DND-41 (cell line): Measurements from ENCODE around the gene DNER.

Experiments
- ATAC-seq: fragments of 200-7000 bp; cut with Tn5 transposase; 3 replicates; pipeline ENCODE4 v1.9.1; 2021; ENCODE audit warnings: low read depth; ENCODE audit not compliant: insufficient read depth
- DNase-seq: peaks from one replicate; pipeline ENCODE4 v3.0.0-alpha.2; 2020
- H2AFZ ChIP-seq: 2 replicates; pipeline ENCODE4 v1.6.0; 2012; ENCODE audit warnings: low read depth, low read length
- H3K27ac ChIP-seq: 2 replicates; pipeline ENCODE4 v1.5.1; 2012; ENCODE audit warnings: low read length, inconsistent platforms
- H3K27me3 ChIP-seq: fragments of 200-600 bp; sonication (generic); 2 replicates; pipeline ENCODE4 v1.6.0; 2012; ENCODE audit warnings: low read length, mild to moderate bottlenecking, inconsistent platforms; ENCODE audit not compliant: insufficient read depth, poor library complexity
- H3K36me3 ChIP-seq: 2 replicates; pipeline ENCODE4 v1.5.1; 2012; ENCODE audit warnings: low read length, inconsistent platforms; ENCODE audit not compliant: insufficient read depth
- H3K4me1 ChIP-seq: 2 replicates; pipeline ENCODE4 v1.5.1; 2012; ENCODE audit warnings: mild to moderate bottlenecking, low read length; ENCODE audit not compliant: insufficient read depth
- H3K4me2 ChIP-seq: 2 replicates; pipeline ENCODE4 v1.6.0; 2012; ENCODE audit warnings: mild to moderate bottlenecking, moderate library complexity, low read length, inconsistent platforms; ENCODE audit not compliant: insufficient read depth
- H3K4me3 ChIP-seq, 2 experiments: fragments of 200-600 bp in 1 of 2; shearing (Covaris generic) in 1 of 2; 2 replicates each; pipeline ENCODE4 v1.5.1; 2012 to 2016; ENCODE audit warnings: inconsistent platforms in 2 of 2, low read length in 2 of 2, mild to moderate bottlenecking in 2 of 2, low read depth in 1 of 2, moderate library complexity in 1 of 2
- H3K79me2 ChIP-seq: 2 replicates; pipeline ENCODE4 v1.6.0; 2012; ENCODE audit warnings: low read length, inconsistent platforms; ENCODE audit not compliant: insufficient read depth
- H3K9ac ChIP-seq: 2 replicates; pipeline ENCODE4 v1.6.0; 2012; ENCODE audit warnings: low read depth, mild to moderate bottlenecking, inconsistent platforms, low read length, moderate library complexity
- H3K9me3 ChIP-seq: 2 replicates; pipeline ENCODE4 v1.5.1; 2012; ENCODE audit warnings: low read length, moderate library complexity, mild to moderate bottlenecking, inconsistent platforms; ENCODE audit not compliant: insufficient read depth, severe bottlenecking
- H4K20me1 ChIP-seq: 2 replicates; pipeline ENCODE4 v1.6.0; 2012; ENCODE audit warnings: low read length; ENCODE audit not compliant: insufficient read depth
- CTCF ChIP-seq: IDR thresholded peaks from 2 replicates; pipeline ENCODE4 v1.5.1; 2012; ENCODE audit warnings: borderline replicate concordance, low read length, moderate library complexity, mild to moderate bottlenecking; ENCODE audit not compliant: poor library complexity, severe bottlenecking; ENCODE audit errors: extremely low read depth
- EZH2 ChIP-seq: IDR thresholded peaks from 3 replicates; pipeline ENCODE4 v1.6.1; 2012; ENCODE audit warnings: borderline replicate concordance, low read depth, mild to moderate bottlenecking, moderate library complexity, low read length, inconsistent platforms; ENCODE audit not compliant: severe bottlenecking

The DNER gene

DNA sequence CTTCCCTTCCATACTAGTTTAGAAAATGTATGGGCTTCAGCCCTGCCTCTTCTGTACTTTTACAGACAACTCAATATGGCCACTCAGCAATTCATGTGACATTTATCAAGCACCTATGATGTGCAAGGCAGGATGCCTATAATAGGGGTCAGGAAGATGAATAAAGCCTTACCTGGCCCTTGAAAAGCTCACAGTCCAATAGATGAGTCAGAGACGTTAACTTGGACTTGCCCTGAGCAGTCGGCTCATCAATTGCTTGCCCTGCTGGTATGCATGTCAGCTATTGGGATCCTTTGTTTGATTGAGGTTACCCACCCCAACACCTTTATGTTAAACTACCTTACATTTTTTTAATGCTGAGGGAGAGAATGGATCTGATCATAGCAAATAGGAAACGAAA lies 116.1 kb downstream of the DNER start:
- Histone ChIP-seq H3K4me2 (no peak overlapping the region), H3K27ac (no peak overlapping the region), H3K27me3 (peaks cover 3% of the 10 kb centered on the region), H2AFZ (no peak overlapping the region), H3K4me1 (no peaks in the 10 kb centered on the region), H3K4me3 (no peak overlapping the region), H3K36me3 (no peaks in the 10 kb centered on the region), H3K9me3 (no peaks in the 10 kb centered on the region), H4K20me1 (no peaks in the 10 kb centered on the region), H3K9ac (no peak overlapping the region), H3K79me2 (no peaks in the 10 kb centered on the region)
- ATAC-seq: no peak
- TF ChIP-seq CTCF (no peak), EZH2 (no peak)
- no peak for DNase-seq

GRCh38 chr2:229596796-229597195 lies 117.6 kb downstream of the DNER start:
- Histone ChIP-seq H2AFZ (no peak overlapping the region), H3K79me2 (no peaks in the 10 kb centered on the region), H3K4me1 (no peaks in the 10 kb centered on the region), H3K9ac (no peak overlapping the region), H3K36me3 (no peaks in the 10 kb centered on the region), H3K9me3 (no peaks in the 10 kb centered on the region), H3K27me3 (peaks cover 3% of the 10 kb centered on the region), H3K4me3 (no peak overlapping the region), H3K4me2 (no peak overlapping the region), H3K27ac (no peak overlapping the region), H4K20me1 (no peaks in the 10 kb centered on the region)
- no peak for DNase-seq
- TF ChIP-seq CTCF (no peak), EZH2 (no peak)
- no peak for ATAC-seq

DNA sequence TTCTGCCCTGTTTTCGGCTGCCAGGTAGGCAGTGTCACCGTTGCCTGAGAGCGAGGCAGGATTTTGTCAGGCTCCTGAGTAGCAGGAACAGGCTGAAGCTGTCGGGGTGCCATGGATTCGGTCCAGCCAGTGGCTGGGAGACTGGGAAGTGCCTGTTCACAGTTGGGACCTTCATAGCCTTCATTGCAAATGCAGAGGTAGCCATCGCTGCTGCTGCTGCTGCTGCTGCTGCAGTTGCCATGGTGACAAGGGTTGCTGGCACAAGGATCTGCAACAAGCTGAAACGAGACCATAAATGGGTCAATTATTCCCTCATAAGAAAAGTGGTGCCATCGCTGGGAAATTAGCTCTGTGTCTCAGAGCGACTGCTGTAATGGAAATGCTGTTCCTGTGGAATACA lies 122.7 kb downstream of the DNER start:
- DNase-seq: no peak
- Histone ChIP-seq H3K27me3 (peaks cover 7% of the 10 kb centered on the region), H3K36me3 (no peaks in the 10 kb centered on the region), H3K4me3 (no peak overlapping the region), H3K9me3 (no peaks in the 10 kb centered on the region), H4K20me1 (no peaks in the 10 kb centered on the region), H2AFZ (no peak overlapping the region), H3K4me1 (no peaks in the 10 kb centered on the region), H3K9ac (no peak overlapping the region), H3K4me2 (no peak overlapping the region), H3K79me2 (no peaks in the 10 kb centered on the region), H3K27ac (no peak overlapping the region)
- no peak for TF ChIP-seq CTCF
- TF ChIP-seq EZH2: no peak
- ATAC-seq: no peak
